AG10803 (cell line): ENCODE results near the gene INPP5A.
A peak's percentile ranks its signal among the peaks of the same experiment; 100 is the strongest.

Source experiments
- DNase-seq: peaks from one replicate; pipeline ENCODE4 v3.0.0; 2010; ENCODE audit warnings: low read depth
- H3K4me3 ChIP-seq: 2 replicates; pipeline ENCODE4 v1.5.1; 2011; ENCODE audit warnings: mild to moderate bottlenecking, low read length, control low read depth
- TF ChIP-seq, protein P1 (sequence below): conservative IDR thresholded peaks from 2 replicates; pipeline ENCODE4 v1.5.1; 2011; ENCODE audit warnings: mild to moderate bottlenecking, low read length, control low read depth, inconsistent platforms

INPP5A gene

DNA sequence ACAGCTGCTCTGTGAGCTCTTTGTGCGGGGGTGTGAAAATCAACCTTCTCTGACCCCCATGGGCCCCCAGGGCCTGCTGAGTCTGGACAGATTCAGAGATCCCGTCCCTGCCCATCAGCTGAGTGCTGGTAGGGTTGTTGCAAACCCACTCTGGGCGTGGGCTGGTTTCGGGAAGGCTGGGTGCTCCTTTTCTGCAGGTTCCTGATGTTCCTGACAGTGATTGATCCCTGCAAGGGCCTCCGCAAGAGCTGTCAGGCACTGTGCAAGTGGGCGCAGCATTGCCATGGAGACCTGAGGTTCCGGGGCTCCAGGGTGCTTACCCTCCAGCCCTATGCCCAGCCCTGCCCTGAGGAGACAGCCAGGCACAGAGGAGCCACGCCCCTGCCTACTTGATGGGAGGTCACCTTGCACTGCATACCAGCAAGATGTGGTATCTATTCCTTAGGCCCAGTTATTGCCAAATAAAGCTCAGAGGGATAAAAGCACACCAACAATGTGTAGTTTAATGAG, 44.3 kb upstream of the INPP5A start:
- DNase-seq = no peak

DNA sequence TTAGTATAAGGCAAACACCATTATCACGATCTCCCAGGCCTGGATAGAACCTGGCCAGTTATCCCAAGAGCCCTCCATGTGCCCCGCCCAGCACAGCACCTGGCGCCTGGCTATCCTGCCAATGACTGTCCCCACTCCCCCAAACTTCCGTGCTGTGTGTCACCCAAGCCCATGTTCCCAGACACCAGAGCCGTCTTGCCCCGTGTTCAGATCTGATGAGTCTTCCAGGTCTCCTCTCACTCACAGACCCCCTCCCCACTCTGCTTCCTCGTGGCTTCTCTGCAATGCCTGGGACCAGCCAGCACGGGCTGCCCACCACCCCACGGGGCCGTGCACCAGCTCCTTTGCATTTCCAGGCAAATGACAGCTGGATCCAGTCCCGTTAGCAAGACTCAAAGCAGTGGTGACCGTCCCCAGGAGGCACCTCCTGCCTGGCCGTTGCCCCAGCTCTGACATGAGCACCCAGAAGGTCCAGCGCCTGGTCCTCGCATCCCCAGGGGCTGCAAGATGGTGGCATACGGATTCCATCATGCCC, 43.8 kb upstream of the INPP5A start:
- no peak for DNase-seq
- TF ChIP-seq, protein P1, sequence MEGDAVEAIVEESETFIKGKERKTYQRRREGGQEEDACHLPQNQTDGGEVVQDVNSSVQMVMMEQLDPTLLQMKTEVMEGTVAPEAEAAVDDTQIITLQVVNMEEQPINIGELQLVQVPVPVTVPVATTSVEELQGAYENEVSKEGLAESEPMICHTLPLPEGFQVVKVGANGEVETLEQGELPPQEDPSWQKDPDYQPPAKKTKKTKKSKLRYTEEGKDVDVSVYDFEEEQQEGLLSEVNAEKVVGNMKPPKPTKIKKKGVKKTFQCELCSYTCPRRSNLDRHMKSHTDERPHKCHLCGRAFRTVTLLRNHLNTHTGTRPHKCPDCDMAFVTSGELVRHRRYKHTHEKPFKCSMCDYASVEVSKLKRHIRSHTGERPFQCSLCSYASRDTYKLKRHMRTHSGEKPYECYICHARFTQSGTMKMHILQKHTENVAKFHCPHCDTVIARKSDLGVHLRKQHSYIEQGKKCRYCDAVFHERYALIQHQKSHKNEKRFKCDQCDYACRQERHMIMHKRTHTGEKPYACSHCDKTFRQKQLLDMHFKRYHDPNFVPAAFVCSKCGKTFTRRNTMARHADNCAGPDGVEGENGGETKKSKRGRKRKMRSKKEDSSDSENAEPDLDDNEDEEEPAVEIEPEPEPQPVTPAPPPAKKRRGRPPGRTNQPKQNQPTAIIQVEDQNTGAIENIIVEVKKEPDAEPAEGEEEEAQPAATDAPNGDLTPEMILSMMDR = no peak
- H3K4me3 ChIP-seq = no peak overlapping the region

More for the DNA sequence above, 44.3 kb upstream of the INPP5A start:
- H3K4me3 ChIP-seq = no peak overlapping the region
- TF ChIP-seq, protein P1 = no peak

DNA sequence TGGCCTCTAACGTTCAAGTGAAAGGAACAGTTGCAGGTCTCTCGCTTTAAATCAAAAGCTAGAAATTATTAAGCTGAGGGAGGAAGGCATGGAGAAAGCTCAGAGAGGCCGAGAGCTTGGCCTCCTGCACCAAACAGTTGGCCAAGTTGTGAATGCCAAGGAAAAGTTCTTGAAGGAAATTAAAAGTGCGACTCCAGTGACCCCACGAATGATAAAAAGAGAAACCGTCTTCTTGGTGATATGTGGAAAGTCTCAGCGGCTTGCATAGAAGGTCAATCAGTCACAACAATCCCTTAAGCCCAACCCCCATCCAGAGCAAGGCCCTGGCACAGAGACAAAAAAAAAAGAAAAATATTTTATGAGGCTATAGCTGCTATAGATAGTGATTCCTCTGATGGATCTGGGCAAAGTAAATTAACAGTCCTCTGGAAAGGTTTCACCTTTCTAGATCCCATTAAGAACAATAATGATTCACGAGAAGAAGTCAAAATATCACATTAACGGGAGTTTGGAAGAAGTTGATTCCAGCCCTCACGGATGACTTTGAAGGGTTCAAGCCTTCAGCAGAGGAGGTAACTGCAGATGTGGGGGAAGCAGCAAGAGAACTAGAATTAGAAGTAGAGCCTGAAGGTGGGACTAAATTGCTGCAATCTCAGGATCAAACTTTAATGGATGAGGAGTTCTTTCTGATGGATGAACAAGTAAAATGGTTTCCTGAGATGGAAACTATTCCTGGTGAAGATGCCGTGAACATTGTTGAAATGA, 42.5 kb upstream of the INPP5A start:
- TF ChIP-seq, protein P1 = no peak
- H3K4me3 ChIP-seq = no peak overlapping the region
- no peak for DNase-seq

DNA sequence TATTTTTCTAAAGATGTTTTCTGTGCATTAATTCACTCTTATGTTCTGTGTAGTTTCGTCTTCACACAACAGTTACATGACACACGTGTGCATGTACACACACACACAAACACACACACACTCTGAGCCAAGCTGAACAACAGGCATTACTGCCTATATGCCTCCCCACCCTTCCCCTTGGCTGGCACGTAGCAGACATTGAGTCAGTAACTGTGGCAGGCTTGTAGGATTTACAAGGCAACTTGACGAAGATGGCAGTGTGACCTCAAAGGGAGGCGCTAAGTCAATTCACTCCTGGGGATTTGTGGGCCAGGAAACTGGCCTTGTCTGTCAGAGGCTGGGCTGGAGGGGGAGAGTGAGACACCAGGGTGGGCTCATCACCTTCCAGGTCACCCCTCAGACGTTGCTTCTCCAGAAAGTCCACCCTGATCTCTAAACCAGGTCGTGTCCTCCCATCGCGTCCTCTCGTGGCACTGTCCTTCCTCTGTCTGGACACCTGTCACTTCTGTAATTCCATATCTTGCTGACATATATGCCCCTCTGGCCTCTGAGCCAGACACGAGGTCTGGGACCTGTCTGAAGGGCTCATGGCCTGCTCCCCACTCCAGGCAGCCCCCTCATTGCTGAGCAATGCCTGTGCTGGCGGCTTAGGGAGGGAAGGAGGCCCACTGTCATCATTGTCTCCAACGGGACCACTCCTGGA, 41.1 kb upstream of the INPP5A start:
- TF ChIP-seq, protein P1 = no peak
- no peak overlapping the region for H3K4me3 ChIP-seq
- DNase-seq = no peak

DNA sequence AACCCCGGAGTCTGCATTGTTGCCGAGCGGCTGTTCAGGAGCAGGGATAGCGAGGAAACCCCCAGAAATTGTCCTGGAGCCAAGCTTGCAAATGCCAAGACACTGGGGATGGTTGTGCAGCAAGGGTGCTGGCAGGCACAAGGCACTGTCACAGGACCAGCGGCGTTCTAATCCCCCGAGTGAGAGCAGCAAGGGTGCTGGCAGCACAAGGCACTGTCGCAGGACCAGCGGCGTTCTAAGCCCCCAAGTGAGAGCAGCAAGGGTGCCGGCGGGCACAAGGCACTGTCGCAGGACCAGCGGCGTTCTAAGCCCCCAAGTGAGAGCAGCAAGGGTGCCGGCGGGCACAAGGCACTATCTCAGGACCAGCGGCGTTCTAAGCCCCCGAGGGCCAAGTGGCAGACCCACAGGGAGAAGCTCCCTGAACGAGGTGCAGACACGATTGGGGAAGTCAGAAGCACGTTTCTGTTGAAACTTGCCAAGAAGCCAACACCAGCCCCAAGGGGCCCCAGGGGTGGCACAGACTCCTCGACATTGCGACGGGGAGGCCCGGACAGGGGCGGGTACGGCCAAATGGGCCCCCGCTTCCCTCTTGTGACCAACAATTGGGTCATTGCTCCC, 40.4 kb upstream of the INPP5A start:
- DNase-seq = no peak
- TF ChIP-seq, protein P1 = no peak
- no peak overlapping the region for H3K4me3 ChIP-seq

DNA sequence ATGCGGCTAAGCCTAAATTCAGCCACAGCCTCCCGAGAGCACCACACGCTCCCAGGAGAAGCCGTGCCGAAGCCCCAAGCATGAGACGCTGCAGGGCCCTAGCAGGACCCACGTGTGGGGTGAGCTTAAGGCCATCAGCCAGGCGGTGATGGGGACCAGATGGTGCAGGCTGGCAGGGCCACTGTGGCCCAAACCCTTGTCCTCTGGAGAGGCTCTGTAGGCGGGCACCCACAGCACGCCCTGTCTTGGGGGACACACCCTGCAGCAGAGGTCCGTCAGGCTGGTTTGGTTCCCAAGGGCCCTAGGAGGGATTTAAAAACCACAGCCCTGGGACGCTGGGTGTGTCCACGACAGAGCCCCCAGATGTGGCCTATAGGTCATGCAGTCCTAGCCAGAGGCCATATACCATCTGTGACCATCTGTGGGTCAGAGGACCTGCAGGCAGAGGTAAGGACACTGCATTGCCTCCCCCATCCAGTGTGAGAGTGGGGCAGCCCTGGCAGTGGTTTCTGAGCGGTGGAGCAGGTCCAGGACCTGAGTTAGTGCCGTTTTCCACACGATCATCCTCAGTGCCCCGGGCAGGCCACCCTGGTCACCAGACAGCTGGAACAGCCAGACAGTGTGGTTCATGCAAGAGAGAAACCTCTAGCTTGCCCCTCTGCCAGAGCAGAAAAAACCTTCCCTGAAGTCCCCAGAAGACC, 39.6 kb upstream of the INPP5A start:
- TF ChIP-seq, protein P1 = no peak
- peak; percentile 12 for DNase-seq
- no peak overlapping the region for H3K4me3 ChIP-seq
